ENCODE data around the gene PRKCH. TPM values are rescaled to one million over a fixed set of nuclear protein-coding genes. Genes with fewer than 3 reads are reported as not detected.

PRKCH gene
- total RNA-seq, 1 experiment from 2014 or later: 58.6 TPM

Other genes with a start within 250 kb of the PRKCH start
- gene TMEM30B, start 40.2 kb upstream of the PRKCH start, total RNA-seq (2014; rRNA removed; shearing (Covaris generic)): not detected in 2 replicates